ENCODE results near the gene UVRAG.
A peak's percentile ranks its signal among the peaks of the same experiment; 100 is the strongest.

UVRAG gene

GRCh38 chr11:76169473-76169896 is 354.5 kb downstream of the UVRAG start:
- CTCF ChIA-PET = no interaction called here
- POLR2A ChIA-PET = no interaction called here
- H3K36me3 ChIP-seq (ENCODE audit: control insufficient read depth in 2 of 2, insufficient read depth in 1 of 2, low read length in 2 of 2) = no peaks in the 10 kb centered on the region
- H3K4me3 ChIP-seq (ENCODE audit: low read depth, low read length) = no peak overlapping the region
- no peaks in the 10 kb centered on the region for H3K9me3 ChIP-seq (ENCODE audit: control insufficient read depth, insufficient read depth, low read depth, low read length)
- no peak overlapping the region for H3K27ac ChIP-seq (ENCODE audit: extremely low read depth, low read depth, low read length)
- H3K4me1 ChIP-seq (ENCODE audit: control insufficient read depth, insufficient read depth, low read length) = no peaks in the 10 kb centered on the region
- TF ChIP-seq PRDM1 (tag by site-specific recombination; IDR thresholded peaks at IDR 0.05) (no peak), ZFHX2 (tag by site-specific recombination; conservative IDR thresholded peaks at IDR 0.05) (peak; percentile 50), ZNF555 (tag by site-specific recombination; conservative IDR thresholded peaks at IDR 0.05) (no peak)

GRCh38 chr11:76170468-76170867 is 355.5 kb downstream of the UVRAG start:
- TF ChIP-seq GLIS1 (tag by site-specific recombination; IDR thresholded peaks at IDR 0.05) (peak; percentile 91), ZNF416 (tag by site-specific recombination; IDR thresholded peaks at IDR 0.05) (no peak)
- Histone ChIP-seq H3K4me1 (ENCODE audit: control insufficient read depth, insufficient read depth, low read length) (no peaks in the 10 kb centered on the region), H3K27ac (ENCODE audit: extremely low read depth, low read depth, low read length) (no peak overlapping the region), H3K4me3 (ENCODE audit: low read depth, low read length) (no peak overlapping the region), H3K36me3 (ENCODE audit: control insufficient read depth in 2 of 2, insufficient read depth in 1 of 2, low read length in 2 of 2) (no peaks in the 10 kb centered on the region), H3K9me3 (ENCODE audit: control insufficient read depth, insufficient read depth, low read depth, low read length) (no peaks in the 10 kb centered on the region)
- POLR2A ChIA-PET = no interaction called here
- CTCF ChIA-PET = interaction anchor here (0.6 kb wide), 1 partner anchor 211 kb away, joined by 4 read pairs; no protein-coding TSS in a partner anchor

DNA sequence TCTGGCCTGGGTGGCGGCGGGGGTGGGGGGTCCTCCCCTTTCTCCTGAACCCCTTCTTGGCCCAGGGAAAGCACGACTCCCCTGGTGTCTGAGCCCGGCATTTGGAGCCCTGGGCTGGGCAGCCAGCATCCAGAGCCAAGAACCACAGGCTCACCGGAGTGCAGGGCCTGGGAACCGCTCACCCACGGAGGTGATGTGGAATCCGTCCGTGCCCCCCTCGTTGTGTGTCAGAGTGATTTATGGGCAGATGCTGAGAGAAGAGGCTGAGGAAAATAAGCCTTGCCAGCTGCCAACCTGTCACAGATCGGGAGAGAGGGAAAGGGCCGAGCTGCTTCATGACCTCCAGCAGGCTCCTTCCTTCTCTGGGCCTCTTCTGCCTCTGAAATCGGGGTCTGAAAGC is 357.6 kb downstream of the UVRAG start:
- Histone ChIP-seq H3K4me3 (ENCODE audit: low read depth, low read length) (no peak overlapping the region), H3K4me1 (ENCODE audit: control insufficient read depth, insufficient read depth, low read length) (no peaks in the 10 kb centered on the region), H3K9me3 (ENCODE audit: control insufficient read depth, insufficient read depth, low read depth, low read length) (no peaks in the 10 kb centered on the region), H3K27ac (ENCODE audit: extremely low read depth, low read depth, low read length) (no peak overlapping the region), H3K36me3 (ENCODE audit: control insufficient read depth in 2 of 2, insufficient read depth in 1 of 2, low read length in 2 of 2) (no peaks in the 10 kb centered on the region)
- TF ChIP-seq REST (tag by site-specific recombination; IDR thresholded peaks at IDR 0.05) (no peak), ZNF677 (tag by site-specific recombination; IDR thresholded peaks at IDR 0.05) (no peak), ZNF654 (tag by site-specific recombination; IDR thresholded peaks at IDR 0.05; ENCODE audit: low read depth) (no peak), ZBTB49 (tag by site-specific recombination; IDR thresholded peaks at IDR 0.05; ENCODE audit: low read depth) (no peak), ZNF398 (tag by site-specific recombination; IDR thresholded peaks at IDR 0.05) (no peak), ZNF777 (tag by site-specific recombination; IDR thresholded peaks at IDR 0.05; ENCODE audit: borderline replicate concordance) (no peak), ZBTB21 (tag by site-specific recombination; IDR thresholded peaks at IDR 0.05) (no peak), ZNF16 (tag by site-specific recombination; IDR thresholded peaks at IDR 0.05; ENCODE audit: low read depth) (no peak), ZNF221 (tag by site-specific recombination; IDR thresholded peaks at IDR 0.05; ENCODE audit: borderline replicate concordance) (no peak), ZNF623 (tag by site-specific recombination; IDR thresholded peaks at IDR 0.05) (no peak), ZNF747 (tag by site-specific recombination; IDR thresholded peaks at IDR 0.05) (no peak), BCL11A (tag by site-specific recombination; IDR thresholded peaks at IDR 0.05; ENCODE audit: low read depth) (no peak)
- ChIA-PET CTCF (no interaction called here), POLR2A (no interaction called here)

Data from HEK293 (cell line).